ENCODE measurements around the gene DOK6. TPM values are rescaled to one million over a fixed set of nuclear protein-coding genes. Genes with fewer than 3 reads are reported as not detected.

The DOK6 gene
- total RNA-seq, 1 experiment from 2014 or later, result 0.52 TPM

GRCh38 chr18:69752737-69753380 is 352.2 kb downstream of the DOK6 start:
- DNase-seq (ENCODE audit: low read depth), result no peak

GRCh38 chr18:69754108-69754507 is 353.4 kb downstream of the DOK6 start:
- DNase-seq (ENCODE audit: low read depth), result no peak

GRCh38 chr18:69755041-69755440 is 354.4 kb downstream of the DOK6 start:
- DNase-seq (ENCODE audit: low read depth), result peak; percentile 34

GRCh38 chr18:69755856-69756496 is 355.3 kb downstream of the DOK6 start:
- DNase-seq (ENCODE audit: low read depth), result no peak

GRCh38 chr18:69757733-69758132 is 357.0 kb downstream of the DOK6 start:
- DNase-seq (ENCODE audit: low read depth), result peak; percentile 26

- DNase-seq (ENCODE audit: low read depth), result peak; percentile 40
Observed at GRCh38 chr18:69758458-69758857, 357.8 kb downstream of the DOK6 start.

GRCh38 chr18:69759046-69759445 is 358.4 kb downstream of the DOK6 start:
- no peak for DNase-seq (ENCODE audit: low read depth)

- no peak for DNase-seq (ENCODE audit: low read depth)
Observed at GRCh38 chr18:69763002-69763401, 362.3 kb downstream of the DOK6 start.

GRCh38 chr18:69763821-69764220 is 363.1 kb downstream of the DOK6 start:
- no peak for DNase-seq (ENCODE audit: low read depth)

- no peak for DNase-seq (ENCODE audit: low read depth)
Observed at GRCh38 chr18:69770238-69770637, 369.6 kb downstream of the DOK6 start.

- no peak for DNase-seq (ENCODE audit: low read depth)
Observed at GRCh38 chr18:69774831-69775230, 374.1 kb downstream of the DOK6 start.

- no peak for DNase-seq (ENCODE audit: low read depth)
Observed at GRCh38 chr18:69777248-69777647, 376.6 kb downstream of the DOK6 start.

- no peak for DNase-seq (ENCODE audit: low read depth)
Observed at GRCh38 chr18:69778680-69779079, 378.0 kb downstream of the DOK6 start.

- DNase-seq (ENCODE audit: low read depth), result no peak
Observed at GRCh38 chr18:69780851-69781250, 380.2 kb downstream of the DOK6 start.

- DNase-seq (ENCODE audit: low read depth), result no peak
Observed at GRCh38 chr18:69784815-69785214, 384.1 kb downstream of the DOK6 start.

GRCh38 chr18:69785466-69785865 is 384.8 kb downstream of the DOK6 start:
- DNase-seq (ENCODE audit: low read depth), result peak; percentile 20

GRCh38 chr18:69786427-69786826 is 385.7 kb downstream of the DOK6 start:
- DNase-seq (ENCODE audit: low read depth), result no peak

- peak; percentile 78 for DNase-seq (ENCODE audit: low read depth)
Observed at GRCh38 chr18:69787825-69788547, 387.3 kb downstream of the DOK6 start.

GRCh38 chr18:69789794-69790193 is 389.1 kb downstream of the DOK6 start:
- DNase-seq (ENCODE audit: low read depth), result no peak

GRCh38 chr18:69790649-69791048 is 390.0 kb downstream of the DOK6 start:
- DNase-seq (ENCODE audit: low read depth), result no peak

GRCh38 chr18:69795791-69796190 is 395.1 kb downstream of the DOK6 start:
- peak; percentile 83 for DNase-seq (ENCODE audit: low read depth)

GRCh38 chr18:69804776-69805501 is 404.3 kb downstream of the DOK6 start:
- no peak for DNase-seq (ENCODE audit: low read depth)
